ENCODE measurements around the gene ZNF205.

GRCh38 chr16:3152991-3153368 is 40.6 kb downstream of the ZNF205 start:
- no peak for TF ChIP-seq POLR2A (IDR thresholded peaks at IDR 0.05; ENCODE audit: borderline replicate concordance, extremely low read depth, insufficient read depth, insufficient read length)
- TF ChIP-seq SIN3A (IDR thresholded peaks at IDR 0.05; ENCODE audit: low read depth), result no peak
- TF ChIP-seq ZBTB33 (IDR thresholded peaks at IDR 0.05; ENCODE audit: extremely low read depth, insufficient replicate concordance, low read length), result no peak
- TF ChIP-seq EZH2phosphoT487 (IDR thresholded peaks at IDR 0.05; ENCODE audit: borderline replicate concordance), result no peak
- TF ChIP-seq CTCF (IDR thresholded peaks at IDR 0.05 in 2 of 3, conservative IDR thresholded peaks at IDR 0.05 in 1 of 3; ENCODE audit: borderline replicate concordance in 1 of 3, insufficient read depth in 1 of 3, low read depth in 2 of 3, low read length in 2 of 3), result no peak
- TF ChIP-seq RAD21 (IDR thresholded peaks at IDR 0.05; ENCODE audit: low read depth), result no peak
- no peak for TF ChIP-seq REST (IDR thresholded peaks at IDR 0.05; ENCODE audit: low read depth)
